Tibial nerve (tissue), 4 donors: ENCODE results near the gene PBRM1. TPM values are rescaled to one million over a fixed set of nuclear protein-coding genes. Genes with fewer than 3 reads are reported as not detected.

Source experiments
- DNase-seq, 2 donors: peaks; one replicate each; pipeline ENCODE4 v3.0.0-alpha.2; 2019; ENCODE audit warnings: low spot score in 2 of 2
- H3K27ac ChIP-seq, 4 donors: fragments of 200-600 bp; sonication (generic) in 3 of 4; one replicate each; pipeline ENCODE4 v1.5.1; 2017 to 2019; ENCODE audit warnings: mild to moderate bottlenecking in 1 of 4
- H3K27me3 ChIP-seq, 2 donors: fragments of 200-600 bp; sonication (generic) in 1 of 2; one replicate each; pipeline versions ENCODE4 v1.5.1 to v1.6.0; 2017 to 2019
- H3K36me3 ChIP-seq, 3 donors: fragments of 200-600 bp; sonication (generic); one replicate each; pipeline ENCODE4 v1.5.1; 2018 to 2019
- H3K4me1 ChIP-seq, 4 donors: fragments of 200-600 bp; sonication (generic) in 3 of 4; one replicate each; pipeline ENCODE4 v1.5.1; 2017 to 2019
- H3K4me3 ChIP-seq, 4 donors: fragments of 200-600 bp; sonication (generic) in 3 of 4; one replicate each; pipeline ENCODE4 v1.5.1; 2017 to 2019; ENCODE audit warnings: mild to moderate bottlenecking in 1 of 4, moderate library complexity in 1 of 4
- H3K9me3 ChIP-seq, 4 donors: fragments of 200-600 bp; sonication (generic) in 3 of 4; one replicate each; pipeline ENCODE4 v1.5.1; 2017 to 2019
- EP300 ChIP-seq, 2 donors: sonication (generic); formaldehyde crosslinking; IDR thresholded peaks; one replicate each; pipeline ENCODE4 v1.6.1; 2017; ENCODE audit warnings: antibody characterized with exemption in 2 of 2, mild to moderate bottlenecking in 1 of 2
- POLR2A ChIP-seq, 2 donors: fragments of 450-650 bp; IDR thresholded peaks; one replicate each; pipeline ENCODE4 v1.6.1; 2017; ENCODE audit warnings: antibody characterized with exemption in 2 of 2, mild to moderate bottlenecking in 2 of 2, moderate library complexity in 2 of 2
- WGBS, 2 donors: methylation state at CpG; one replicate each; pipeline ENCODE4 v1.1.5; 2018; 5-methylcytosine and 5-hydroxymethylcytosine counted together
- total RNA-seq, 4 donors: library from RNA; depleted of rRNA; stranded (reverse); fragments of >200 nt; gene quantifications; one replicate each; pipeline ENCODE4 v1.1.0, GENCODE V29; 2016
- TF ChIP-seq, protein P1 (sequence below), 5 experiments: fragments of 200-600 bp in 3 of 5; fragments of 450-650 bp in 2 of 5; sonication (generic) in 3 of 5; IDR thresholded peaks; one replicate each; pipeline ENCODE4 v1.5.1; 2016 to 2019; ENCODE audit warnings: antibody characterized with exemption in 5 of 5, mild to moderate bottlenecking in 3 of 5, moderate library complexity in 2 of 5

Gene PBRM1
- total RNA-seq, 4 donors from 2014 or later: 87.0 to 123 (median 114) TPM

DNA sequence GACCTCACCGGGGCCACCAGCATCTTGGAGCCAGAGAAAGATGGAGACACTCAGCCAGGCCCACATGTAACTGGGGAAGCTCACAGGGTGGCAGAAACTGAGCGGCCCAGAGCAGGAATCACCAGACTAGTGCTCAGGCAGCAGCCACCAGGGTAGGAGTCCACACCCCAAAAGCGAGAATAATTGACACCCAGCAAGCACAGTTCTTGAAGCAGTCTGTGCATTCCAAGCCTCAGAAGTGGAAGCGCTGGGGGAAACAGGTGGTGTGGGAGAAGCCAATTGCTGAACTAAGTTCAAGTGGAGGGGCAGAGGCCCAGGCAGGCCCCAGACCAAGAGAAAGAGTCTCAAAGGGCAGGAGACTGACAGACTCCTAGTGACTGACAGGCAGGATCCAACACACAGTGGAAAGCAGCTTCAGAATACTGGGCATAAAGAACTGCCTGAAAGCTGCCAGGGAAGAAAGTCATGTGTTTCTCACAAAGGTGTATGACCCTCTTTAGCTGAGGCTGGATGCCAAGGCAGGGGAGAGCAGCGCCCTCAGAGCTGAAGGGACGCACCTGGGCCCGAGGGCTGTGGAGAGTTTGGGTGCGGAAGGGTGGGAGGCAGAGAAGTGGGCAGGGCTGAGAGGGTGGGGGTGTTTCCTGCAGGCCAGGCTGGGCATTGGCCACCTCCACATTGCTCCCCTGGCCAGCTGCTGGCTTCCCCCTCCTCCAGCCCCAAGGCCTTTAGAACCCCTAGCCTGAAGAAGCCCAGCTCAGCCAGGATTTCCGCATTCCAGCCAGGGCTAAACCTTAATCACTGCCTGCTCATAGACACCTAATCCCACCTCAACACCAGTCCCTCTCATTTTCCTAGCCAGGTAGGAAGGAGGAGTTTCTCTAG lies 159.8 kb downstream of the PBRM1 start:
- TF ChIP-seq, protein P1, sequence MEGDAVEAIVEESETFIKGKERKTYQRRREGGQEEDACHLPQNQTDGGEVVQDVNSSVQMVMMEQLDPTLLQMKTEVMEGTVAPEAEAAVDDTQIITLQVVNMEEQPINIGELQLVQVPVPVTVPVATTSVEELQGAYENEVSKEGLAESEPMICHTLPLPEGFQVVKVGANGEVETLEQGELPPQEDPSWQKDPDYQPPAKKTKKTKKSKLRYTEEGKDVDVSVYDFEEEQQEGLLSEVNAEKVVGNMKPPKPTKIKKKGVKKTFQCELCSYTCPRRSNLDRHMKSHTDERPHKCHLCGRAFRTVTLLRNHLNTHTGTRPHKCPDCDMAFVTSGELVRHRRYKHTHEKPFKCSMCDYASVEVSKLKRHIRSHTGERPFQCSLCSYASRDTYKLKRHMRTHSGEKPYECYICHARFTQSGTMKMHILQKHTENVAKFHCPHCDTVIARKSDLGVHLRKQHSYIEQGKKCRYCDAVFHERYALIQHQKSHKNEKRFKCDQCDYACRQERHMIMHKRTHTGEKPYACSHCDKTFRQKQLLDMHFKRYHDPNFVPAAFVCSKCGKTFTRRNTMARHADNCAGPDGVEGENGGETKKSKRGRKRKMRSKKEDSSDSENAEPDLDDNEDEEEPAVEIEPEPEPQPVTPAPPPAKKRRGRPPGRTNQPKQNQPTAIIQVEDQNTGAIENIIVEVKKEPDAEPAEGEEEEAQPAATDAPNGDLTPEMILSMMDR (IDR thresholded peaks at IDR 0.05): no peak
- TF ChIP-seq EP300 (IDR thresholded peaks at IDR 0.05) (no peak), POLR2A (IDR thresholded peaks at IDR 0.05) (no peak)
- peak in 1 of 2 donors; percentile 10 for DNase-seq
- peak overlapping the region; percentile 36 to 69 (median 56) for H3K27ac ChIP-seq
- H3K4me1 ChIP-seq: peaks cover 0 to 53% (median 7%) of the 10 kb centered on the region in 4 donors
- WGBS, 2 donors: 67 to 71% methylated on average over 9 of the region's 9 CpGs
- H3K9me3 ChIP-seq: no peaks in the 10 kb centered on the region
- no peaks in the 10 kb centered on the region for H3K27me3 ChIP-seq
- peaks cover 0 to 78% (median 0%) of the 10 kb centered on the region in 3 donors for H3K36me3 ChIP-seq
- no peak overlapping the region for H3K4me3 ChIP-seq

DNA sequence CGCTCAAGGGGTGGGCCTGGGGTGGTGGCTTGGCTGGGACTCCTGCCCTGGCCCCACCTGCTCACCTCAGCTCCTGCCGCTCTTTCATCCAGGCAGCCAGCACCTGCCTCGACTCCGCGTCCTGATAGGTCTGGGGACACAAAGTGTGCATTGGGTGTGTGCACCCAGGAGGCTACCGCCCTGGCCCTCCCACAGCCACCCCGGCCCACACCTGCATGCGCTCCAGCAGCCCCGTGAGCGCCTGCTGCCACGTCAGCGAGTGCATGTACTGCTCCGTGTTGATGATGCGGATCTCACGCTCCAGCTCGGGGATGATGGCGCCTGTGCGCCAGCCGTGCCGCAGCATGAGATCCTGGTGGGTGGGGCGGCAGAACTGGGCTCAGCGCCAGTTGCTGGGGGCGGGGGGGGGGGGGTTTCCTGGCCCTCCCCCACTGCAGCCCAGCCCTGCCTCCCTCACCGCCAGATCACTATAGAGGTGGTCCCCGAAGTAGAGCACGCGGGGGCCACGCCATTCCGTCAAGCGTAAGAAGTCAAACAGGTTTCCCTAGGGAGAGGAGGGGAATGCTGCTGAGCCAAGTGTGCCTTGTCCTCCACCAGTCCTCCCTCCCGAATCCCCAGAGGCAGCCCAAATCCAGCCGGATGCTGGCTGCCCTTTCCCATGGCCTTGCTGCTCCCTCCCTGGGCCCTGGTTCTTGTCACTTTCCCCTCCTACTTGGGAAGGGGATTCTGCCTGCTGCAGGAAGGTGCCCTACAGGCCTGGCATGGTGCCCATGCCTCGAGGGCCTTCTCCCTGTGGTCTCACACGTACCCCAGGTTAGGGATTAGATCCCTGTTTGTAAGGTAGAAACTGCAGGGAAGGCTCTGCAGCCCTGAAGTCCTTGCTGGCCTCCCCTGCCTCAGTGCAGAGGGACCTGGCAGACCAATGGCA lies 160.7 kb downstream of the PBRM1 start:
- no peaks in the 10 kb centered on the region for H3K9me3 ChIP-seq
- peak in 1 of 2 donors; percentile 13 for DNase-seq
- WGBS, 2 donors: 75 to 84% methylated on average over 11 to 26 of the region's 34 CpGs
- no peak overlapping the region for H3K4me3 ChIP-seq
- TF ChIP-seq EP300 (IDR thresholded peaks at IDR 0.05): peak in 1 of 2 donors; percentile 42
- no peak for TF ChIP-seq POLR2A (IDR thresholded peaks at IDR 0.05)
- peaks cover 0 to 44% (median 5%) of the 10 kb centered on the region in 4 donors for H3K4me1 ChIP-seq
- no peaks in the 10 kb centered on the region for H3K27me3 ChIP-seq
- H3K27ac ChIP-seq: peak overlapping the region; percentile 36 to 69 (median 56)
- peaks cover 0 to 86% (median 0%) of the 10 kb centered on the region in 3 donors for H3K36me3 ChIP-seq

DNA sequence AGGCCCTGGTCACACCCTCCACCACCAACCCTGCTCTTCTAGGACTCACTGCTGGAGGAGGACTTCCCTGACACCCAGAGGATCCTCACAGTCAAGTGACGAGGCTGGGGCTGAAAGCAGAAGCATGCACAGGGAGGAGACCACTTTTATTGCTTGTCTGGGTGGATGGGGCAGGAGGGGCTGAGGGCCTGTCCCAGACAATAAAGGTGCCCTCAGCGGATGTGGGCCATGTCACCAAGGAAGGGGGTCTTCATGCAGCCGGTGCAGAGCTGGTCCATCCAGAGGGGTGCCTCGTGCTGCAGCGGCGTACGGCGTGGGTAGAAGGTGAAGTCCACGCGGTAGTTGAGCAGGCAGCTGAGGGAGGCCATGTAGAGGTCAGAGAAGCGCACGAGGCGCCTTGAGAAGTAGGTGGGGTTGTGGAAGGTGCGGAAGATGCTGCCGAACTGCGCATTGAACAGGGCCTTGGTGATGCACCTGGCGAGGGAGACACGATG lies 161.4 kb downstream of the PBRM1 start:
- DNase-seq: peak in 1 of 2 donors; percentile 6

DNA sequence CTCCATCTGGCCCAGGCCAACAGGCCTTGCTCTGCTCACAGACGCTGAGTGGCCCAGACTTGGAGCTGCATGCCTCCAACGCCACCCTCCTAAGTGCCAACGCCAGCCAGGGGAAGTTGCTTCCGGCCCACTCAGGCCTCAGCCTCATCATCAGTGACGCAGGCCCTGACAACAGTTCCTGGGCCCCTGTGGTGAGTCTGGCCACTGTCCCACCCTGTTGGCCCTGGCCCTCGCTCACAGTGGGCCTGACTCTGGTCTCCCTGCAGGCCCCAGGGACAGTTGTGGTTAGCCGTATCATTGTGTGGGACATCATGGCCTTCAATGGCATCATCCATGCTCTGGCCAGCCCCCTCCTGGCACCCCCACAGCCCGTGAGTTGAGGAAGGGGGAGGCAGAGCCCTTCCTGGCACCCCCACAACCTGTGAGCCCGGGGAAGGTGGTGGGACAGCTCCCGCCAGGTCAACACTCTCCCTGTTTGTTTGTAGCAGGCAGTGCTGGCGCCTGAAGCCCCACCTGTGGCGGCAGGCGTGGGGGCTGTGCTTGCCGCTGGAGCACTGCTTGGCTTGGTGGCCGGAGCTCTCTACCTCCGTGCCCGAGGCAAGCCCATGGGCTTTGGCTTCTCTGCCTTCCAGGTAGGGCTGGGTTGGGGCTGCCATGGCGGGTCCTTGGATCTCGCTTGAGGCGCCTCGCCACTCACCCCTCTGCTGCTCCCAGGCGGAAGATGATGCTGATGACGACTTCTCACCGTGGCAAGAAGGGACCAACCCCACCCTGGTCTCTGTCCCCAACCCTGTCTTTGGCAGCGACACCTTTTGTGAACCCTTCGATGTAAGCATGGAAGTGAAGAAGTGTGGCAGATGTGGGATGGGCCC lies 162.1 kb downstream of the PBRM1 start:
- WGBS, 2 donors: 93% methylated on average over 17 to 20 of the region's 26 CpGs

More for the DNA sequence above, 161.4 kb downstream of the PBRM1 start:
- TF ChIP-seq EP300 (IDR thresholded peaks at IDR 0.05) (no peak), POLR2A (IDR thresholded peaks at IDR 0.05) (no peak)
- TF ChIP-seq, protein P1 (IDR thresholded peaks at IDR 0.05): no peak
- H3K27me3 ChIP-seq: no peaks in the 10 kb centered on the region
- 92 to 94% methylated on average over 18 of the region's 18 CpGs for WGBS, 2 donors
- H3K36me3 ChIP-seq: peaks cover 0 to 92% (median 0%) of the 10 kb centered on the region in 3 donors
- peaks cover 0 to 36% (median 4%) of the 10 kb centered on the region in 4 donors for H3K4me1 ChIP-seq
- no peaks in the 10 kb centered on the region for H3K9me3 ChIP-seq
- H3K27ac ChIP-seq: peak overlapping the region in 2 of 4 donors; percentile 67 to 69
- no peak overlapping the region for H3K4me3 ChIP-seq

More for the DNA sequence above, 162.1 kb downstream of the PBRM1 start:
- Histone ChIP-seq H3K27me3 (no peaks in the 10 kb centered on the region), H3K27ac (peak overlapping the region in 1 of 4 donors; percentile 67), H3K9me3 (no peaks in the 10 kb centered on the region), H3K4me1 (peaks cover 0 to 42% (median 6%) of the 10 kb centered on the region in 4 donors), H3K4me3 (no peak overlapping the region), H3K36me3 (peaks cover 0 to 87% (median 0%) of the 10 kb centered on the region in 3 donors)
- TF ChIP-seq POLR2A (IDR thresholded peaks at IDR 0.05) (no peak), EP300 (IDR thresholded peaks at IDR 0.05) (no peak)
- TF ChIP-seq, protein P1 (IDR thresholded peaks at IDR 0.05): no peak
- peak in 1 of 2 donors; percentile 11 for DNase-seq
